Esophagus muscularis mucosa (tissue), 4 donors: ENCODE results near the gene HCAR2. TPM values are rescaled to one million over a fixed set of nuclear protein-coding genes. Genes with fewer than 3 reads are reported as not detected.
"Not testable (repeated sequence)": the region's sequence is repeated elsewhere in the genome, so short reads cannot be mapped to it uniquely, and the experiment has no call there.

Source experiments
- DNase-seq: peaks from one replicate; pipeline ENCODE4 v3.0.0-alpha.2; 2017; ENCODE audit errors: extremely low spot score
- H3K27ac ChIP-seq, 4 donors: fragments of 200-600 bp; sonication (generic); replicated peaks in 1 of 4; 1 replicate in 3 of 4; 2 replicates in 1 of 4; pipeline ENCODE4 v1.5.1; 2016 to 2019; ENCODE audit warnings: mild to moderate bottlenecking in 1 of 4
- H3K27me3 ChIP-seq, 4 donors: fragments of 200-600 bp; sonication (generic); one replicate each; pipeline versions ENCODE4 v1.5.1 to v1.6.0; 2016 to 2019
- H3K36me3 ChIP-seq, 4 donors: fragments of 200-600 bp; sonication (generic); one replicate each; pipeline ENCODE4 v1.5.1; 2016 to 2019
- H3K4me1 ChIP-seq, 4 donors: fragments of 200-600 bp; sonication (generic); one replicate each; pipeline ENCODE4 v1.5.1; 2016 to 2019
- H3K4me3 ChIP-seq, 4 donors: fragments of 200-600 bp; sonication (generic); 1 replicate in 2 of 4; 2 replicates in 2 of 4; pipeline ENCODE4 v1.5.1; 2016 to 2019; ENCODE audit warnings: mild to moderate bottlenecking in 4 of 4, moderate library complexity in 1 of 4
- H3K9me3 ChIP-seq, 4 donors: fragments of 200-600 bp; sonication (generic); 1 replicate in 3 of 4; 2 replicates in 1 of 4; pipeline ENCODE4 v1.5.1; 2016 to 2019
- CTCF ChIP-seq, 3 experiments: fragments of 200-600 bp in 2 of 3; fragments of 450-650 bp in 1 of 3; sonication (generic) in 2 of 3; IDR thresholded peaks; one replicate each; pipeline ENCODE4 v1.5.1; 2017 to 2019; ENCODE audit warnings: antibody characterized with exemption in 3 of 3, mild to moderate bottlenecking in 2 of 3, moderate library complexity in 1 of 3
- EP300 ChIP-seq: sonication (generic); formaldehyde crosslinking; IDR thresholded peaks from one replicate; pipeline ENCODE4 v1.6.1; 2017; ENCODE audit warnings: antibody characterized with exemption
- POLR2A ChIP-seq: fragments of 450-650 bp; IDR thresholded peaks from one replicate; pipeline ENCODE4 v1.6.1; 2017; ENCODE audit warnings: antibody characterized with exemption, moderate library complexity, mild to moderate bottlenecking, low read depth
- POLR2AphosphoS5 ChIP-seq, 2 donors: sonication (generic); formaldehyde crosslinking; IDR thresholded peaks; one replicate each; pipeline ENCODE4 v1.6.1; 2017; ENCODE audit warnings: antibody characterized with exemption in 2 of 2
- WGBS: methylation state at CpG from one replicate; pipeline ENCODE4 v1.1.5; 2018; 5-methylcytosine and 5-hydroxymethylcytosine counted together
- intact Hi-C: fragments of 100-400 bp; cut with DNase I; formaldehyde crosslinking; loops from one replicate; pipeline ENCODE4 v1.15.1; 2023
- total RNA-seq, 4 donors: library from RNA; depleted of rRNA; stranded (reverse); fragments of >200 nt; gene quantifications; one replicate each; pipeline versions ENCODE4 v1.1.0 to v1.2.1, GENCODE V29; 2016

HCAR2 gene
- not detected for total RNA-seq

GRCh38 chr12:122702890-122703611, at the start of gene HCAR2:
Gene HCAR2, minus strand, starts transcription at chr12:122703357. Its CDS starts 74 bp downstream, at chr12:122703283.
- H3K27ac ChIP-seq, H3K4me3 ChIP-seq, intact Hi-C loops, H3K27me3 ChIP-seq, H3K4me1 ChIP-seq, DNase-seq, H3K9me3 ChIP-seq, H3K36me3 ChIP-seq: not testable (repeated sequence)
- 81% methylated on average over 16 of the region's 22 CpGs for WGBS

GRCh38 chr12:122752464-122753318, 49.5 kb upstream of the HCAR2 start, which contains the start of gene DENR:
Gene DENR, plus strand, starts transcription at chr12:122752824. Its CDS starts 878 bp downstream, at chr12:122753702.
- WGBS, result 0% methylated on average over 30 of the region's 73 CpGs
- H3K4me3 ChIP-seq, result peak within 1 kb of the TSS; percentile 71 to 91 (median 89)
- peak within 1 kb of the TSS; percentile 78 to 86 (median 84) for H3K27ac ChIP-seq
- TF ChIP-seq POLR2A (peak; percentile 43), CTCF (IDR thresholded peaks at IDR 0.05) (peak; percentile 80 to 97 (median 92)), POLR2AphosphoS5 (IDR thresholded peaks at IDR 0.05) (peak; percentile 94), EP300 (no peak)
- peak; percentile 99 for DNase-seq
- no peaks in the 10 kb centered on the region for H3K27me3 ChIP-seq
- intact Hi-C loops, result loop anchor here (10.0 kb wide), 2 partner anchors 118 to 228 kb away; partner anchors contain the start of genes KNTC1 and RSRC2
- peaks cover 15 to 33% (median 28%) of the 10 kb centered on the region in 4 donors for H3K4me1 ChIP-seq
- H3K36me3 ChIP-seq, result peaks cover 0 to 37% (median 28%) of the 10 kb centered on the region in 4 donors
- no peaks in the 10 kb centered on the region for H3K9me3 ChIP-seq

- Histone ChIP-seq H3K4me1 (peaks cover 15 to 23% (median 21%) of the 10 kb centered on the region in 4 donors), H3K36me3 (peaks cover 0 to 20% (median 12%) of the 10 kb centered on the region in 4 donors)
- not testable (repeated sequence) for H3K27ac ChIP-seq, H3K4me3 ChIP-seq, H3K9me3 ChIP-seq, DNase-seq, H3K27me3 ChIP-seq
- whole genome bisulfite sequencing, result 81% methylated on average over 17 of the region's 17 CpGs
- intact Hi-C loops, result loop anchor here (10.0 kb wide), 2 partner anchors 116 to 226 kb away; partner anchors contain the start of genes KNTC1 and RSRC2
Observed at GRCh38 chr12:122750781-122751515, 47.8 kb upstream of the HCAR2 start.

- no peak for DNase-seq
- peaks cover 0 to 8% (median 6%) of the 10 kb centered on the region in 4 donors for H3K36me3 ChIP-seq
- no peak overlapping the region for H3K27ac ChIP-seq
- 85% methylated on average over 6 of the region's 6 CpGs for WGBS
- TF ChIP-seq POLR2A (no peak), EP300 (no peak), POLR2AphosphoS5 (IDR thresholded peaks at IDR 0.05) (no peak), CTCF (IDR thresholded peaks at IDR 0.05) (no peak)
- H3K27me3 ChIP-seq, result no peaks in the 10 kb centered on the region
- H3K9me3 ChIP-seq, result no peaks in the 10 kb centered on the region
- no peak overlapping the region for H3K4me3 ChIP-seq
- peaks cover 15 to 23% (median 21%) of the 10 kb centered on the region in 4 donors for H3K4me1 ChIP-seq
- intact Hi-C loops, result loop anchor here (10.0 kb wide), 2 partner anchors 115 to 225 kb away; partner anchors contain the start of genes KNTC1 and RSRC2
Observed at GRCh38 chr12:122749569-122750332, 46.6 kb upstream of the HCAR2 start.
